ENCODE results near the gene MAP3K5. TPM values are rescaled to one million over a fixed set of nuclear protein-coding genes. Genes with fewer than 3 reads are reported as not detected.

Gene MAP3K5
- total and polyA plus RNA-seq, 9 donors, result 37.0 to 217 (median 80.2) TPM

DNA sequence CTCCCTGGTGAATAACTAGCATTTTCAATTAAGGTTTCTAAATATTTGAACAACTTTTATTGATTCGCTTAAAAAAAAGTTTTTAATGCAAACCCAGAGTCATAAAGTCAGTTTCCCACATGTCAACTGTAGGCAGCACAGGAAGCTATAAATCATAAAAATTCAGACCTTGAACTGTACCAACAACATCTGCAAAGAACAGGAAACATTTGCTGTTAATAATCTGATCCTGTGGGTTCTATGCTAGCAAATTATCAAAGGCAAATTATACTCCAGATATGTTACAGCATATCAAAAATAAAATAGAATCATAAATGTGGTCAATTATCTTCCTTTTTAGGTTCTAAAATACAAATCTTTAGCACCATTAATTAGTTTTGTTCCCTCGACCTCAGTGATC is 225.4 kb downstream of the MAP3K5 start:
- TF ChIP-seq, protein P1, sequence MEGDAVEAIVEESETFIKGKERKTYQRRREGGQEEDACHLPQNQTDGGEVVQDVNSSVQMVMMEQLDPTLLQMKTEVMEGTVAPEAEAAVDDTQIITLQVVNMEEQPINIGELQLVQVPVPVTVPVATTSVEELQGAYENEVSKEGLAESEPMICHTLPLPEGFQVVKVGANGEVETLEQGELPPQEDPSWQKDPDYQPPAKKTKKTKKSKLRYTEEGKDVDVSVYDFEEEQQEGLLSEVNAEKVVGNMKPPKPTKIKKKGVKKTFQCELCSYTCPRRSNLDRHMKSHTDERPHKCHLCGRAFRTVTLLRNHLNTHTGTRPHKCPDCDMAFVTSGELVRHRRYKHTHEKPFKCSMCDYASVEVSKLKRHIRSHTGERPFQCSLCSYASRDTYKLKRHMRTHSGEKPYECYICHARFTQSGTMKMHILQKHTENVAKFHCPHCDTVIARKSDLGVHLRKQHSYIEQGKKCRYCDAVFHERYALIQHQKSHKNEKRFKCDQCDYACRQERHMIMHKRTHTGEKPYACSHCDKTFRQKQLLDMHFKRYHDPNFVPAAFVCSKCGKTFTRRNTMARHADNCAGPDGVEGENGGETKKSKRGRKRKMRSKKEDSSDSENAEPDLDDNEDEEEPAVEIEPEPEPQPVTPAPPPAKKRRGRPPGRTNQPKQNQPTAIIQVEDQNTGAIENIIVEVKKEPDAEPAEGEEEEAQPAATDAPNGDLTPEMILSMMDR (IDR thresholded peaks at IDR 0.05), result no peak
- TF ChIP-seq EP300 (IDR thresholded peaks at IDR 0.05), result no peak
- no peak for TF ChIP-seq POLR2A (IDR thresholded peaks at IDR 0.05)
- intact Hi-C loops (cut with DNase I), result no loop called here
- Histone ChIP-seq H3K4me3 (no peak overlapping the region), H3K36me3 (no peaks in the 10 kb centered on the region), H3K4me1 (ENCODE audit: insufficient read depth) (no peaks in the 10 kb centered on the region), H3K27me3 (no peaks in the 10 kb centered on the region), H3K27ac (no peak overlapping the region), H3K9me3 (no peaks in the 10 kb centered on the region)
- WGBS, 3 donors, result 54 to 55% (median 55%) methylated on average over 2 of the region's 2 CpGs
- no peak for DNase-seq

DNA sequence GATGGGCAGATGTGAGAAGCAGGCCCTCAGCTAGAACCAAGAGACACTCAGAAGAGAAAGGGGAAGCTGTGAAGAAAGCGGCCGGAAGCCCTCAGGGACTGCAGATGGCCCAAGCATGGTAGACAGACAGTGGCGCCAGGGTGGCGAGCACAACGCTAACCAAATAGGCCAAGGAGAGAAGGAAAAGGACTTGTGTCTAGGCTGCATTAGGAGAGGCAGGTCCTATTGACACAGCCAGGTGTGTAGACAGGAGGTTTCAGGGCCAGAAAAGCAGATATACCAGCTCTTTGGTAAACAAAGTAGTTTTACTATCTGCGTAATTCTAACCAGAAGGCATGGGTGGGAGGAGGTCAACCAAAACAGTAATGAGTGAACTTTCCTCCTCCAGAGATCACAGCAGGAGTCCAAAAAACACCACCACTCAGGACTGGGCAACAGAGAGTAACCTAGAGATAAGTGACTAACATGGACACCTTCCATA is 226.2 kb downstream of the MAP3K5 start:
- 93 to 96% (median 95%) methylated on average over 6 of the region's 6 CpGs for WGBS, 3 donors
- no peaks in the 10 kb centered on the region for H3K27me3 ChIP-seq
- TF ChIP-seq, protein P1 (IDR thresholded peaks at IDR 0.05), result no peak
- no peaks in the 10 kb centered on the region for H3K4me1 ChIP-seq (ENCODE audit: insufficient read depth)
- no peak for DNase-seq
- H3K27ac ChIP-seq, result no peak overlapping the region
- H3K4me3 ChIP-seq, result no peak overlapping the region
- intact Hi-C loops (cut with DNase I), result no loop called here
- no peaks in the 10 kb centered on the region for H3K9me3 ChIP-seq
- no peaks in the 10 kb centered on the region for H3K36me3 ChIP-seq

GRCh38 chr6:136564180-136564579 is 228.1 kb downstream of the MAP3K5 start:
- Histone ChIP-seq H3K27ac (no peak overlapping the region), H3K9me3 (no peaks in the 10 kb centered on the region), H3K4me1 (ENCODE audit: insufficient read depth) (no peaks in the 10 kb centered on the region), H3K27me3 (no peaks in the 10 kb centered on the region), H3K36me3 (no peaks in the 10 kb centered on the region), H3K4me3 (no peak overlapping the region)
- 72 to 88% (median 86%) methylated on average over 1 of the region's 1 CpG for WGBS, 3 donors
- intact Hi-C loops (cut with DNase I), result no loop called here
- DNase-seq, result no peak
- TF ChIP-seq, protein P1 (IDR thresholded peaks at IDR 0.05), result no peak
- TF ChIP-seq EP300 (IDR thresholded peaks at IDR 0.05), result no peak
- TF ChIP-seq POLR2A (IDR thresholded peaks at IDR 0.05), result no peak

DNA sequence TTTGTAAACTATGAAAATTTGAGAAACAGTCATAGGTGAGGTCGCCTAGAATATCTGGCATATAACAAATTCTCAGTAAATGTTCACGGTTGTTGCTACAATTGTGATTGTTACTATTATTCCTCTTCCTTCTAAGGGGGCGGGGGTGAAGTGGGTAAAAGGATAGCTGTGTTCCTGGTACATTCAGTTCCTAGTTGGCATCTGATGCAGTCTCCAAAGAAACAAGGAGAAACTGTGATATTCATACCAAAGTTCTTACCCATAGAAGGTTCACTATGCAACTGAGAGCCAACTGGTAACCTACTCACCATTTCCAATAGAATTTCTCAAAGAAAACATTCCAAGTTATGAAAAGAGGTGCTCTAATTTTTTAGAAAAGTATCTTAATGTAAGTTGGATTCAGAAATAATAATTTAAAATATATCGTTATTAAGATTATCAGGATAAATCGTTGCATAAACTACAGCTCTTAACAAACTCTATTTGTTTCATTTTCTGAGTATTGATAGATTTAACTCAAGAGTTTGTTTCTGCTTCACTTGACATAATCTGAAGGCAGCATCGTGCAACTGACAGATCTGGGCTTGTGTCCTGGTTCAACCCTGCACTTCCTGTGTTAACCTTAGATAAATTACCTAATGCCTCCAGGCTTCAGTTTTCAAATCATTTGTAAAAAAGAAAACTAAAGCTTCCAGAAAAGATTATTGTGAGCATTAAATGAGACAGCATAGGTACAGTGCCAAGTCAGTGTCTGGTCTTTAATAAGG is 228.7 kb downstream of the MAP3K5 start:
- Histone ChIP-seq H3K4me3 (no peak overlapping the region), H3K36me3 (no peaks in the 10 kb centered on the region), H3K4me1 (ENCODE audit: insufficient read depth) (no peaks in the 10 kb centered on the region), H3K27me3 (no peaks in the 10 kb centered on the region), H3K27ac (no peak overlapping the region), H3K9me3 (no peaks in the 10 kb centered on the region)
- TF ChIP-seq, protein P1 (IDR thresholded peaks at IDR 0.05), result no peak
- TF ChIP-seq EP300 (IDR thresholded peaks at IDR 0.05), result no peak
- TF ChIP-seq POLR2A (IDR thresholded peaks at IDR 0.05), result no peak
- intact Hi-C loops (cut with DNase I), result no loop called here
- DNase-seq, result no peak
- 85 to 88% (median 86%) methylated on average over 6 of the region's 6 CpGs for WGBS, 3 donors
